GM18498 (cell line): ENCODE measurements around the gene RNF150.
A peak's percentile ranks its signal among the peaks of the same experiment; 100 is the strongest.

Source experiments
- ATAC-seq: cut with Tn5 transposase; IDR thresholded peaks from one replicate; pipeline ENCODE4 v1.9.1; 2021; ENCODE audit warnings: mild to moderate bottlenecking, moderate library complexity; ENCODE audit not compliant: unreplicated experiment

RNF150 gene

GRCh38 chr4:140931911-140932310 is 201.4 kb downstream of the RNF150 start:
- no peak for ATAC-seq

- no peak for ATAC-seq
These were observed 202.7 kb downstream of the RNF150 start for GRCh38 chr4:140930557-140930956.

GRCh38 chr4:140930011-140930410 is 203.3 kb downstream of the RNF150 start:
- no peak for ATAC-seq

- ATAC-seq: no peak
These were observed 204.4 kb downstream of the RNF150 start for GRCh38 chr4:140928880-140929279.

- no peak for ATAC-seq
These were observed 206.6 kb downstream of the RNF150 start for GRCh38 chr4:140926672-140927071.

GRCh38 chr4:140925417-140925816 is 207.9 kb downstream of the RNF150 start:
- ATAC-seq: no peak

- ATAC-seq: no peak
These were observed 208.4 kb downstream of the RNF150 start for GRCh38 chr4:140924761-140925392.

- ATAC-seq: no peak
These were observed 226.0 kb downstream of the RNF150 start for GRCh38 chr4:140906993-140907962.

- ATAC-seq: no peak
These were observed 228.4 kb downstream of the RNF150 start for GRCh38 chr4:140904904-140905303.

GRCh38 chr4:140903522-140904475 is 229.5 kb downstream of the RNF150 start:
- ATAC-seq: no peak

- ATAC-seq: no peak
These were observed 231.4 kb downstream of the RNF150 start for GRCh38 chr4:140901736-140902336.

GRCh38 chr4:140893939-140894338 is 239.3 kb downstream of the RNF150 start:
- ATAC-seq: no peak

- no peak for ATAC-seq
These were observed 245.2 kb downstream of the RNF150 start for GRCh38 chr4:140888054-140888453.

GRCh38 chr4:140887467-140887866 is 245.8 kb downstream of the RNF150 start:
- ATAC-seq: no peak

- peak; percentile 94 for ATAC-seq
These were observed 248.7 kb downstream of the RNF150 start for GRCh38 chr4:140884431-140885058.

GRCh38 chr4:140877781-140878180 is 255.5 kb downstream of the RNF150 start:
- ATAC-seq: no peak

GRCh38 chr4:140876615-140877364 is 256.5 kb downstream of the RNF150 start:
- ATAC-seq: no peak

- no peak for ATAC-seq
These were observed 257.4 kb downstream of the RNF150 start for GRCh38 chr4:140875746-140876452.

GRCh38 chr4:140874056-140874455 is 259.2 kb downstream of the RNF150 start:
- ATAC-seq: no peak
